ENCODE results near the gene SUCLG1. TPM values are rescaled to one million over a fixed set of nuclear protein-coding genes. Genes with fewer than 3 reads are reported as not detected.
"Not testable (repeated sequence)": the region's sequence is repeated elsewhere in the genome, so short reads cannot be mapped to it uniquely, and the experiment has no call there.

The SUCLG1 gene
- total RNA-seq, 4 donors from 2014 or later, result 32.5 to 64.1 (median 54.1) TPM

- Histone ChIP-seq H3K9me3 (no peaks in the 10 kb centered on the region), H3K4me1 (no peaks in the 10 kb centered on the region), H3K27ac (no peak overlapping the region), H3K36me3 (no peaks in the 10 kb centered on the region), H3K27me3 (no peaks in the 10 kb centered on the region), H3K4me3 (no peak overlapping the region)
- no peak for DNase-seq
- intact Hi-C loops (cut with DNase I; ENCODE audit: low total_unique reads), result no loop called here
- TF ChIP-seq POLR2A (IDR thresholded peaks at IDR 0.05) (no peak), CTCF (IDR thresholded peaks at IDR 0.05) (no peak)
These were observed 22.6 kb upstream of the SUCLG1 start for GRCh38 chr2:84481702-84482101.

- intact Hi-C loops (cut with DNase I; ENCODE audit: low total_unique reads), result no loop called here
- H3K27me3 ChIP-seq, result no peaks in the 10 kb centered on the region
- no peaks in the 10 kb centered on the region for H3K4me1 ChIP-seq
- H3K9me3 ChIP-seq, result no peaks in the 10 kb centered on the region
- no peak for TF ChIP-seq POLR2A (IDR thresholded peaks at IDR 0.05)
- no peak for TF ChIP-seq CTCF (IDR thresholded peaks at IDR 0.05)
- H3K36me3 ChIP-seq, result no peaks in the 10 kb centered on the region
- no peak for DNase-seq
- no peak overlapping the region for H3K27ac ChIP-seq
- H3K4me3 ChIP-seq, result no peak overlapping the region
These were observed 19.8 kb upstream of the SUCLG1 start for GRCh38 chr2:84478867-84479266.

- Histone ChIP-seq H3K9me3 (no peaks in the 10 kb centered on the region), H3K27me3 (no peaks in the 10 kb centered on the region), H3K4me3 (no peak overlapping the region), H3K27ac (no peak overlapping the region), H3K36me3 (no peaks in the 10 kb centered on the region), H3K4me1 (no peaks in the 10 kb centered on the region)
- DNase-seq, result no peak
- intact Hi-C loops (cut with DNase I; ENCODE audit: low total_unique reads), result no loop called here
- TF ChIP-seq CTCF (IDR thresholded peaks at IDR 0.05), result no peak
- TF ChIP-seq POLR2A (IDR thresholded peaks at IDR 0.05), result no peak
These were observed 18.8 kb upstream of the SUCLG1 start for GRCh38 chr2:84477886-84478285.

GRCh38 chr2:84474176-84474575 is 15.1 kb upstream of the SUCLG1 start:
- no peak for TF ChIP-seq CTCF (IDR thresholded peaks at IDR 0.05)
- no peak for TF ChIP-seq POLR2A (IDR thresholded peaks at IDR 0.05)
- intact Hi-C loops (cut with DNase I; ENCODE audit: low total_unique reads), result no loop called here
- H3K27ac ChIP-seq, result no peak overlapping the region
- no peaks in the 10 kb centered on the region for H3K4me1 ChIP-seq
- H3K4me3 ChIP-seq, result no peak overlapping the region
- H3K9me3 ChIP-seq, result no peaks in the 10 kb centered on the region
- no peaks in the 10 kb centered on the region for H3K36me3 ChIP-seq
- H3K27me3 ChIP-seq, result no peaks in the 10 kb centered on the region
- no peak for DNase-seq

GRCh38 chr2:84472856-84473565 is 13.9 kb upstream of the SUCLG1 start:
- intact Hi-C loops (cut with DNase I; ENCODE audit: low total_unique reads), result no loop called here
- Histone ChIP-seq H3K4me3 (no peak overlapping the region), H3K9me3 (no peaks in the 10 kb centered on the region), H3K27me3 (no peaks in the 10 kb centered on the region), H3K36me3 (no peaks in the 10 kb centered on the region), H3K27ac (no peak overlapping the region), H3K4me1 (no peaks in the 10 kb centered on the region)
- DNase-seq, result no peak
- no peak for TF ChIP-seq POLR2A (IDR thresholded peaks at IDR 0.05)

GRCh38 chr2:84472423-84472822 is 13.3 kb upstream of the SUCLG1 start:
- peak in 1 of 2 donors; percentile 17 for DNase-seq
- H3K4me3 ChIP-seq; H3K9me3 ChIP-seq; H3K4me1 ChIP-seq; intact Hi-C loops (cut with DNase I; ENCODE audit: low total_unique reads); H3K27me3 ChIP-seq; H3K27ac ChIP-seq; H3K36me3 ChIP-seq: not testable (repeated sequence)
